Ecto neural progenitor cell (in vitro differentiated cells): Measurements from ENCODE around the gene SEC31A.
"Not testable (repeated sequence)": the region's sequence is repeated elsewhere in the genome, so short reads cannot be mapped to it uniquely, and the experiment has no call there.

Source experiments
- DNase-seq: peaks from one replicate; pipeline ENCODE4 v3.0.0-alpha.2; 2018; ENCODE audit warnings: low spot score

Gene SEC31A

GRCh38 chr4:82896755-82897154 is 5.8 kb upstream of the SEC31A start:
- no peak for DNase-seq

GRCh38 chr4:82893942-82894341 is 3.0 kb upstream of the SEC31A start:
- DNase-seq, result no peak

- no peak for DNase-seq
Observed at GRCh38 chr4:82892467-82892802, 1.5 kb upstream of the SEC31A start.

- no peak for DNase-seq
Observed at GRCh38 chr4:82891707-82892466, 934 bp upstream of the SEC31A start.

- DNase-seq, result no peak
Observed at GRCh38 chr4:82890528-82890900, 439 bp downstream of the SEC31A start.

- DNase-seq, result no peak
Observed at GRCh38 chr4:82889287-82889686, 1.7 kb downstream of the SEC31A start.

GRCh38 chr4:82886147-82886942 is 4.6 kb downstream of the SEC31A start:
- DNase-seq, result no peak

GRCh38 chr4:82885410-82885809 is 5.5 kb downstream of the SEC31A start:
- no peak for DNase-seq

GRCh38 chr4:82868572-82868971 is 22.4 kb downstream of the SEC31A start:
- DNase-seq, result no peak

- DNase-seq, result no peak
Observed at GRCh38 chr4:82866706-82867385, 24.1 kb downstream of the SEC31A start.

- not testable (repeated sequence) for DNase-seq
Observed at GRCh38 chr4:82866033-82866432, 24.9 kb downstream of the SEC31A start.

GRCh38 chr4:82865592-82865991 is 25.4 kb downstream of the SEC31A start:
- DNase-seq, result no peak

- DNase-seq, result no peak
Observed at GRCh38 chr4:82864336-82864979, 26.5 kb downstream of the SEC31A start.

- DNase-seq, result no peak
Observed at GRCh38 chr4:82861529-82861928, 29.4 kb downstream of the SEC31A start.

GRCh38 chr4:82860487-82860886 is 30.5 kb downstream of the SEC31A start:
- not testable (repeated sequence) for DNase-seq

GRCh38 chr4:82852751-82853285 is 38.1 kb downstream of the SEC31A start:
- DNase-seq, result no peak

- DNase-seq, result no peak
Observed at GRCh38 chr4:82851885-82852750, 38.8 kb downstream of the SEC31A start.

GRCh38 chr4:82851318-82851717 is 39.6 kb downstream of the SEC31A start:
- DNase-seq, result no peak

- DNase-seq, result no peak
Observed at GRCh38 chr4:82850684-82851083, 40.3 kb downstream of the SEC31A start.

GRCh38 chr4:82848706-82849105 is 42.2 kb downstream of the SEC31A start:
- DNase-seq, result no peak

GRCh38 chr4:82842593-82842992 is 48.4 kb downstream of the SEC31A start:
- no peak for DNase-seq
